HG02884 (cell line): ENCODE measurements around the gene GNG3.
"Not testable (repeated sequence)": the region's sequence is repeated elsewhere in the genome, so short reads cannot be mapped to it uniquely, and the experiment has no call there.

Experiments
- ATAC-seq: cut with Tn5 transposase; IDR thresholded peaks from one replicate; pipeline ENCODE4 v1.9.1; 2021; ENCODE audit warnings: mild to moderate bottlenecking, moderate library complexity; ENCODE audit not compliant: unreplicated experiment

Gene GNG3

GRCh38 chr11:62716206-62716605 is 8.7 kb downstream of the GNG3 start:
- no peak for ATAC-seq

GRCh38 chr11:62716816-62717215 is 9.3 kb downstream of the GNG3 start:
- no peak for ATAC-seq

GRCh38 chr11:62719302-62719978 is 12.0 kb downstream of the GNG3 start:
- no peak for ATAC-seq

GRCh38 chr11:62721994-62722393 is 14.5 kb downstream of the GNG3 start:
- no peak for ATAC-seq

GRCh38 chr11:62724171-62724570 is 16.7 kb downstream of the GNG3 start:
- ATAC-seq, result no peak

- ATAC-seq, result no peak
These were observed 18.2 kb downstream of the GNG3 start for GRCh38 chr11:62725646-62726045.

GRCh38 chr11:62726156-62726914 is 18.9 kb downstream of the GNG3 start:
- no peak for ATAC-seq

- ATAC-seq, result peak; percentile 2
These were observed 19.4 kb downstream of the GNG3 start for GRCh38 chr11:62726915-62727164.

GRCh38 chr11:62727165-62727871 is 19.8 kb downstream of the GNG3 start, which contains the start of gene HNRNPUL2:
TSS of gene HNRNPUL2 (minus strand) at chr11:62727457. CDS start at chr11:62727156, 301 bp downstream.
- peak; percentile 60 for ATAC-seq

GRCh38 chr11:62727872-62728170 is 20.3 kb downstream of the GNG3 start:
- peak; percentile 46 for ATAC-seq

- peak; percentile 13 for ATAC-seq
These were observed 20.9 kb downstream of the GNG3 start, which contains the start of gene TTC9C for GRCh38 chr11:62728171-62728988. TSS of gene TTC9C (plus strand) at chr11:62728486. CDS start at chr11:62728849, 363 bp downstream.

- ATAC-seq, result not testable (repeated sequence)
These were observed 22.6 kb downstream of the GNG3 start for GRCh38 chr11:62730076-62730475.

- no peak for ATAC-seq
These were observed 25.4 kb downstream of the GNG3 start for GRCh38 chr11:62732830-62733229.

GRCh38 chr11:62737196-62737595 is 29.7 kb downstream of the GNG3 start:
- no peak for ATAC-seq

- ATAC-seq, result no peak
These were observed 40.1 kb downstream of the GNG3 start for GRCh38 chr11:62747475-62748160.

GRCh38 chr11:62749931-62750330 is 42.5 kb downstream of the GNG3 start:
- not testable (repeated sequence) for ATAC-seq

GRCh38 chr11:62752177-62752785 is 44.8 kb downstream of the GNG3 start:
- ATAC-seq, result no peak

- no peak for ATAC-seq
These were observed 45.7 kb downstream of the GNG3 start for GRCh38 chr11:62752994-62753735.
